ENCODE results near the gene SQSTM1. TPM values are rescaled to one million over a fixed set of nuclear protein-coding genes. Genes with fewer than 3 reads are reported as not detected.

The SQSTM1 gene
- total and polyA plus RNA-seq, 9 of the 15 experiments (the other 6 are each of a cell fraction or from before 2014, with no cell fraction given): 5.6 to 148 (median 64.0) TPM

DNA sequence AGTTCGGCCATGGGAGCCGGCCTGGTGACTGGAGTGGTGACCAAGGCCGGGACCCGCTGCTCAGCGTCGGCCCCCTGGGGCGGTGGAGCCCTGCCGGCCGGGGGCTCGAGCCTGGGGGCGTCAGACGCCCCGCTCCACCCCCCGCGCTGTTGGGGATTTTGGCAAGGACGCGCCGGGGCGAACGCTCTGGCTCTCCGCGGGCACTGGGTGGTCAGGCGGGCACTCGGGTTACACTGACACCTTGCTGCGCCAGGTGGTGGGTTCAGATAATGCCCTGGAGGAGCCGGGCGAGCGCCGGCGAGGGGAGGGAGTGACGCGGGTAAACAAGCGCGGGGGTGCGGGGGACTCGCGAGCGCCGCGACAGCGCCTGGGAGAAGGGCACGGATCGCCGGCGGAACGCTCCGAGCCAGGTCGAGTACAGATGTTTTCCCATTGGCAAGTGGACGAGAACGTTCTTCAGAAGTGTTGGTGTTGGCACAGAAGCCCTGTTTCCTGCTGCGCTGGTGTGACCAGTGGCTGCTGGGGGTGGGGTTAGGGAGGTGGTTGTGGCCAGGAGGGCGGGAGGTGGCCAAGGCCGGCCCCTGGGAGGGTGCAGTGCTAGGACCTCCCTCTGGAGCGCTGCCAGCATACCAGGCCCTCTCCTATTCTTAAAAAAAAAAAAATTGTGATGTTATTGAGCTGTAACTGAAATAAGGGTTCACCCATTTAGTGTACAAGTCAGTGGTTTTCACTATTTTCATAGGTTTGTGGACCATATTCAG lies 773 bp downstream of the SQSTM1 start (continued):
- TF ChIP-seq FOXK1 (CRISPR knock-in tag; IDR thresholded peaks at IDR 0.05; ENCODE audit: borderline replicate concordance): peak; percentile 99
- no peak for TF ChIP-seq KLF6 (CRISPR knock-in tag; IDR thresholded peaks at IDR 0.05; ENCODE audit: borderline replicate concordance)
- TF ChIP-seq HDAC8 (tag; IDR thresholded peaks at IDR 0.05): no peak
- TF ChIP-seq SMARCB1 (IDR thresholded peaks at IDR 0.05; ENCODE audit: insufficient read length, low read depth): no peak
- peak; percentile 9; the same call in 1 of the 2 replicates for TF ChIP-seq ZSCAN32 (CRISPR knock-in tag; IDR thresholded peaks at IDR 0.05)
- TF ChIP-seq, protein P1, sequence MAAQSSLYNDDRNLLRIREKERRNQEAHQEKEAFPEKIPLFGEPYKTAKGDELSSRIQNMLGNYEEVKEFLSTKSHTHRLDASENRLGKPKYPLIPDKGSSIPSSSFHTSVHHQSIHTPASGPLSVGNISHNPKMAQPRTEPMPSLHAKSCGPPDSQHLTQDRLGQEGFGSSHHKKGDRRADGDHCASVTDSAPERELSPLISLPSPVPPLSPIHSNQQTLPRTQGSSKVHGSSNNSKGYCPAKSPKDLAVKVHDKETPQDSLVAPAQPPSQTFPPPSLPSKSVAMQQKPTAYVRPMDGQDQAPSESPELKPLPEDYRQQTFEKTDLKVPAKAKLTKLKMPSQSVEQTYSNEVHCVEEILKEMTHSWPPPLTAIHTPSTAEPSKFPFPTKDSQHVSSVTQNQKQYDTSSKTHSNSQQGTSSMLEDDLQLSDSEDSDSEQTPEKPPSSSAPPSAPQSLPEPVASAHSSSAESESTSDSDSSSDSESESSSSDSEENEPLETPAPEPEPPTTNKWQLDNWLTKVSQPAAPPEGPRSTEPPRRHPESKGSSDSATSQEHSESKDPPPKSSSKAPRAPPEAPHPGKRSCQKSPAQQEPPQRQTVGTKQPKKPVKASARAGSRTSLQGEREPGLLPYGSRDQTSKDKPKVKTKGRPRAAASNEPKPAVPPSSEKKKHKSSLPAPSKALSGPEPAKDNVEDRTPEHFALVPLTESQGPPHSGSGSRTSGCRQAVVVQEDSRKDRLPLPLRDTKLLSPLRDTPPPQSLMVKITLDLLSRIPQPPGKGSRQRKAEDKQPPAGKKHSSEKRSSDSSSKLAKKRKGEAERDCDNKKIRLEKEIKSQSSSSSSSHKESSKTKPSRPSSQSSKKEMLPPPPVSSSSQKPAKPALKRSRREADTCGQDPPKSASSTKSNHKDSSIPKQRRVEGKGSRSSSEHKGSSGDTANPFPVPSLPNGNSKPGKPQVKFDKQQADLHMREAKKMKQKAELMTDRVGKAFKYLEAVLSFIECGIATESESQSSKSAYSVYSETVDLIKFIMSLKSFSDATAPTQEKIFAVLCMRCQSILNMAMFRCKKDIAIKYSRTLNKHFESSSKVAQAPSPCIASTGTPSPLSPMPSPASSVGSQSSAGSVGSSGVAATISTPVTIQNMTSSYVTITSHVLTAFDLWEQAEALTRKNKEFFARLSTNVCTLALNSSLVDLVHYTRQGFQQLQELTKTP (IDR thresholded peaks at IDR 0.05; ENCODE audit: low read depth in 1 of 2, partially characterized antibody in 2 of 2): no peak
- TF ChIP-seq NCOA4 (IDR thresholded peaks at IDR 0.05; ENCODE audit: partially characterized antibody): no peak
- no peak for TF ChIP-seq POU5F1 (IDR thresholded peaks at IDR 0.05; ENCODE audit: borderline replicate concordance, low read depth, low read length, partially characterized antibody)
- no peak for TF ChIP-seq MTA1 (IDR thresholded peaks at IDR 0.05; ENCODE audit: borderline replicate concordance)
- no peak for TF ChIP-seq CAMTA2 (CRISPR knock-in tag; conservative IDR thresholded peaks at IDR 0.05)
- TF ChIP-seq NR2C1 (IDR thresholded peaks at IDR 0.05): no peak
- TF ChIP-seq NR2C1 (tag; IDR thresholded peaks at IDR 0.05): no peak
- TF ChIP-seq NEUROD1 (IDR thresholded peaks at IDR 0.05; ENCODE audit: borderline replicate concordance, low read depth, low read length, partially characterized antibody): no peak
- TF ChIP-seq, protein P2, sequence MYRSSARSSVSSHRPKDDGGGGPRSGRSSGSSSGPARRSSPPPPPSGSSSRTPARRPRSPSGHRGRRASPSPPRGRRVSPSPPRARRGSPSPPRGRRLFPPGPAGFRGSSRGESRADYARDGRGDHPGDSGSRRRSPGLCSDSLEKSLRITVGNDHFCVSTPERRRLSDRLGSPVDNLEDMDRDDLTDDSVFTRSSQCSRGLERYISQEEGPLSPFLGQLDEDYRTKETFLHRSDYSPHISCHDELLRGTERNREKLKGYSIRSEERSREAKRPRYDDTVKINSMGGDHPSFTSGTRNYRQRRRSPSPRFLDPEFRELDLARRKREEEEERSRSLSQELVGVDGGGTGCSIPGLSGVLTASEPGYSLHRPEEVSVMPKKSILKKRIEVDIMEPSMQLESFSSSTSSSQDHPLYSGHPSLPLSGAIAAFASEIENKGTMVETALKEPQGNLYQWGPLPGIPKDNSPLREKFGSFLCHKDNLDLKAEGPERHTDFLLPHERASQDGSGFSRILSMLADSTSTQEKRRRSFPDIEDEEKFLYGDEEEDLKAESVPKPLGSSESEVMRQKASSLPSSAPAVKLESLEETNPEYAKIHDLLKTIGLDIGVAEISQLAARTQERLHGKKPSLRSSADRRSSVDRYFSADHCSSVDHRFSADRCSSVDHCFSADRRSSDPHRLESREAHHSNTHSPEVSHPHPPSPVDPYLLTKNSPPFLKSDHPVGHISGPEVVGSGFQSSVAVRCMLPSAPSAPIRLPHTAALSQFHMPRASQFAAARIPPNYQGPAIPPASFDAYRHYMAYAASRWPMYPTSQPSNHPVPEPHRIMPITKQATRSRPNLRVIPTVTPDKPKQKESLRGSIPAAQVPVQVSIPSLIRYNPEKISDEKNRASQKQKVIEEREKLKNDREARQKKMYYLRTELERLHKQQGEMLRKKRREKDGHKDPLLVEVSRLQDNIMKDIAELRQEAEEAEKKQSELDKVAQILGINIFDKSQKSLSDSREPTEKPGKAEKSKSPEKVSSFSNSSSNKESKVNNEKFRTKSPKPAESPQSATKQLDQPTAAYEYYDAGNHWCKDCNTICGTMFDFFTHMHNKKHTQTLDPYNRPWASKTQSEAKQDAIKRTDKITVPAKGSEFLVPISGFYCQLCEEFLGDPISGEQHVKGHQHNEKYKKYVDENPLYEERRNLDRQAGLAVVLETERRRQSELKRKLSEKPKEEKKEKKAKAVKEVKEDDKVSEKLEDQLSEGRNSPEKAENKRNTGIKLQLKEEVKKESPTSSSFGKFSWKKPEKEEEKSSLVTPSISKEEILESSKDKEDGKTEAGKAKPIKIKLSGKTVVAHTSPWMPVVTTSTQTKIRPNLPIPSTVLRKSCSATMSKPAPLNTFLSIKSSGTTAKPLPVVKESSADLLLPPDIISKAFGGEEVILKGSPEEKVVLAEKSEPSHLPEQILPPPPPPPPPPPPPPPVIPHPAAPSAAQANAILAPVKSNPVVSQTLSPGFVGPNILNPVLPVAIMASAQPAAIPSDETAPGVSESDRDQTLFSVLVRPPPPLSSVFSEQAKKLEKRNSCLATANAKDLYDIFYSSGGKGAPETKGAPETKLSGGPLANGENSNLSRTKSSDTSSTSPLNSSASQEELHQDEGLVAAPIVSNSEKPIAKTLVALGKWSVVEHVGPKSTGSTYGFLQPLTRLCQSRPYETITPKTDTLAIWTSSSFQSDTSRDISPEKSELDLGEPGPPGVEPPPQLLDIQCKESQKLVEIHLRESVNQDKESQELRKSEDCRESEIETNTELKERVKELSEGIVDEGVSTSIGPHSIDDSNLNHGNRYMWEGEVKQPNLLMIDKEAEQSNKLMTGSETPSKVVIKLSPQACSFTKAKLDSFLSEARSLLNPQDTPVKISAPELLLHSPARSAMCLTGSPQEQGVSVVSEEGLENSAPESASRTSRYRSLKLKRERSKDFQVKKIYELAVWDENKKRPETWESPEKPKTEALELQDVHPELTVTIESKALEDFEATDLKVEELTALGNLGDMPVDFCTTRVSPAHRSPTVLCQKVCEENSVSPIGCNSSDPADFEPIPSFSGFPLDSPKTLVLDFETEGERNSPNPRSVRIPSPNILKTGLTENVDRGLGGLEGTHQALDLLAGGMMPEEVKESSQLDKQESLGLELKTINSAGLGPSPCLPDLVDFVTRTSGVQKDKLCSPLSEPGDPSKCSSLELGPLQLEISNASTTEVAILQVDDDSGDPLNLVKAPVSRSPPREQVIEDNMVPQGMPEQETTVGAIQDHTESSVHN (IDR thresholded peaks at IDR 0.05; ENCODE audit: borderline replicate concordance in 1 of 2, low read depth in 1 of 2): no peak
- TF ChIP-seq BACH1 (tag; IDR thresholded peaks at IDR 0.05): no peak
- TF ChIP-seq ETV1 (tag; conservative IDR thresholded peaks at IDR 0.05; ENCODE audit: low read depth): no peak

Measured in K562 (cell line).